NCI-H748 treated with DMSO at 0.1 percent for 48 hours (cell line): ENCODE results near the gene NCAM1.

Experiments used
- DNase-seq: peaks from one replicate; lab custom pipeline; 2025; lab: John Stamatoyannopoulos, UW

Gene NCAM1

GRCh38 chr11:113172382-113172951, 211.2 kb downstream of the NCAM1 start:
- no peak for DNase-seq

- no peak for DNase-seq
Observed at GRCh38 chr11:113173126-113173525, 211.9 kb downstream of the NCAM1 start.

GRCh38 chr11:113174882-113175281, 213.7 kb downstream of the NCAM1 start:
- no peak for DNase-seq

- no peak for DNase-seq
Observed at GRCh38 chr11:113176599-113177360, 215.6 kb downstream of the NCAM1 start.

GRCh38 chr11:113177671-113178070, 216.5 kb downstream of the NCAM1 start:
- DNase-seq = no peak

- DNase-seq = no peak
Observed at GRCh38 chr11:113178381-113179070, 217.3 kb downstream of the NCAM1 start.

- no peak for DNase-seq
Observed at GRCh38 chr11:113179181-113179704, 218.0 kb downstream of the NCAM1 start.

GRCh38 chr11:113181094-113181493, 219.9 kb downstream of the NCAM1 start:
- no peak for DNase-seq

- DNase-seq = no peak
Observed at GRCh38 chr11:113182288-113182687, 221.1 kb downstream of the NCAM1 start.

GRCh38 chr11:113184498-113184897, 223.3 kb downstream of the NCAM1 start:
- no peak for DNase-seq

GRCh38 chr11:113188371-113188834, 227.2 kb downstream of the NCAM1 start:
- no peak for DNase-seq

GRCh38 chr11:113189909-113190667, 228.9 kb downstream of the NCAM1 start:
- no peak for DNase-seq

- no peak for DNase-seq
Observed at GRCh38 chr11:113192121-113192925, 231.1 kb downstream of the NCAM1 start.

GRCh38 chr11:113193016-113193415, 231.8 kb downstream of the NCAM1 start:
- no peak for DNase-seq

GRCh38 chr11:113193946-113194345, 232.7 kb downstream of the NCAM1 start:
- no peak for DNase-seq

GRCh38 chr11:113195728-113196127, 234.5 kb downstream of the NCAM1 start:
- DNase-seq = no peak

GRCh38 chr11:113197446-113197845, 236.2 kb downstream of the NCAM1 start:
- no peak for DNase-seq

GRCh38 chr11:113198972-113199661, 237.9 kb downstream of the NCAM1 start:
- DNase-seq = no peak

GRCh38 chr11:113199866-113200265, 238.6 kb downstream of the NCAM1 start:
- DNase-seq = no peak

- DNase-seq = no peak
Observed at GRCh38 chr11:113201054-113201818, 240.0 kb downstream of the NCAM1 start.
